Right ventricle myocardium superior (tissue), 1 donor: ENCODE data around the gene CZIB. TPM values are rescaled to one million over a fixed set of nuclear protein-coding genes. Genes with fewer than 3 reads are reported as not detected.

Source experiments
- ATAC-seq: fragments of 200-7000 bp; cut with Tn5 transposase; one replicate; pipeline ENCODE4 v1.9.1; 2020; ENCODE audit warnings: mild to moderate bottlenecking; ENCODE audit not compliant: poor library complexity
- DNase-seq: peaks from one replicate; pipeline ENCODE4 v3.0.0-alpha.2; 2020
- intact Hi-C: fragments of 100-400 bp; cut with DNase I; formaldehyde crosslinking; loops from one replicate; pipeline ENCODE4 v1.11.2; 2022
- long read RNA-seq: library from polyadenylated mRNA; unstranded; transcript quantifications from one replicate; pipeline ENCODE4 v2.0.0, GENCODE V29; 2021
- total RNA-seq: library from RNA; stranded (reverse); fragmentation: NEBNext Ultra II Directional; extraction: Animal tissue kit (Norgen Biotek cat#: 25700); gene quantifications from one replicate; pipeline ENCODE4 v1.2.1, GENCODE V29; 2021
- donor health status: DM: no; HTN: yes; CAD: no; lungs with severe emphysema.

The CZIB gene
- 58.3 TPM for total RNA-seq
- long read RNA-seq, transcript C1orf123-202 (7 exons, 1,009 nt): minor isoform, 8 of 53 reads
- long read RNA-seq, transcript C1orf123-201 (8 exons, 1,085 nt): major isoform, 25 of 53 reads
- long read RNA-seq, partial matches to known transcripts: 2 of 53 reads
- long read RNA-seq, other reads (novel, unspliced or antisense): 16 of 53 reads

DNA sequence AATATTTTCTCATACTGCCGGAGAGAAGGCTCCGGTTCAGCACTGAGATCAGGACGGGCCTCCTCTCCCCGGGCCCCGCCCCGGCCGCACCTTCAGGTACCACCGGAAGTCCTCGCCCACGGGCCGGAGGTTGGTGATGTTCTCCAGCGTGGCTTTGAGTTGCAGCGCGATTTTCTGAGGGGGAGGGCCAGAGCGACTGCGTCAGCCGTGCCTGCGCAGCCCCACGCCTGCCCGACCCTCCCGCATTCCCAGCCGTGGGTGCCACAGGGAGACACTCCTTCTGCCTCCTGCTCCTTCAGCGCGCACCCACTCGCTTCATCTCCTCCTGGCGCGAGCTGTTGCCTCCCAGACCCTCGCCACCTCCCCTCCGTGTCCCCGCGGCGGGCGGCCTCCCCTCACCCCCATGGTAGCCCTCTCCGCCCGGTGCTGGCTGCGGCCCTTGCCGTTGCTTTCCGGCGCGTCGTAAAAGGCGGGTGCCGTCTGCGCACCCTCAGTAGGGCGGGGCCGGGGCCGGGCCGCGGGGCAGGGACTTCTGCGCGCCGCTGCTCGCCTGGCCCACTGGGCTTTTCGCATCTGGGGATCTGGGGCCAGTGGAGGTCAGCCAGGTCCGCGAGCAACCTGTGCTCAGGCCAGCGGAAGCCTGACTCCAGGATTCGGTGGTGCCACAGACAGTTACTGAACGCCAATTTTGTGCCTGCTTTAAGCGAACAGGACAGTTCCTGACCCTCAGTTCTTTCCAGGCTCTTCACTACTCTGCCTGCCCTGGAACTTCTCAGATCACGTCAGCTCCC is at the start of gene CZIB:
Gene CZIB (minus strand): TSS at position 464 of the 791 bp plus-strand sequence. CDS start 59 bp downstream, at position 405.
- peak; percentile 98 for DNase-seq
- intact Hi-C loops: no loop called here

DNA sequence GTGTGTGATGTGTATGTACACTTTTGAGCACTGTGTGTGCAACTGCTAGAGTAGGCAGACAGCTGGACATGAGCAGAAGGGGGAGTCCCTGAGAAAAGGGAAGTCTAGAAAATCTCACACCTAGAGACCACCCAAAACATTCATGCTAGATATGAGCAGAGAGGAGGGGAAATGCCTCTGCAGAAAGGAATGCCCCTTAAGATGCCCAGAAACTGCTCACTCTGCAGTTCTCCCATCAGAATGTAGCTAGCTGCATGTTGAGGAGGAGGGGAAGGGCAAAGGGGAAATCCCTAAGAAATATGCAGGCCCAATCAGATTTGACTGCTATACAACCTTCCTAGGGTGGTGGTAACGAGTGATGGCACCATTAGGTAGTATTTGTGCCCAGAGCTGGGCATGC is 49.7 kb upstream of the CZIB start:
- DNase-seq: no peak
- no peak for ATAC-seq
- intact Hi-C loops: no loop called here

More for the DNA sequence above, at the start of gene CZIB:
- peak; percentile 99 for ATAC-seq

DNA sequence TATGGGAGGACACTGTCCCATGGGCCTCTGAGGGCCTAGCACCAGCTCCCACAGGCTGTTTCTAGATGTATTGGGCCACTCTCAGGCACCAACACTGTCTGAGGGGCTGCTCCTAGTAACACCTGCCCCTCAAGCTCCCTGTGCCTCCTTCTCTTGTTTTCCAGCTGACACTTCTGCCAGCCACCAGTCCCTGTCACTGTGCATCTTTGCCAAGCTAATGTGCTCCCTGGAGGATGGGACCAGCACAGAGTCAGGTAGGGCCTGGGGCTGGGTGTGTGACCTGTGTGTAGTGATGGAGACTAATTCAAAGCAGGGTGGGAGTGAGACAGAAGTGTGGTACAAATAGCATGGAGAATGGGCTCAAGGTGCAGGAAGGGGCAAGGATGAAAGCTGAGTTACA is 47.3 kb upstream of the CZIB start:
- ATAC-seq (no peak), DNase-seq (no peak)
- intact Hi-C loops: no loop called here

DNA sequence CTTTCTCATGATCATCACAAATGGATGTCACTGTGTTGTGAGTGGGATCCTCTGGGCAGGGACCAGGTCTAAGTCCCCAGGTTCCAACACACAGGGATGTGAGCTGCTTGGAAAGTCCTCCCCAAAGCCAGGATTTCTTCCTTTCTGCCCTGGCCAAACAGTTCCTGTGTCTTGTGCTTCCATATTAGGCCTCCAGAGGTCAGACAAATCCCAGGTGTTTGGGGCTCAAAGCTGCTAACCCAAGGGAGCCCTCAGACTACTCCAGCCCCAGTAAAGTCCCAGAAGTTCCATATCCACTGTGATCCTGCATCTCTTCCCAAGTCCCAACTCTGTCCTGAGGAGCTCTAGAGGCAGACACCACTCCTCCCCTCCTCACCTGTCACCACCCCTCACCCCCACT is 45.6 kb upstream of the CZIB start:
- intact Hi-C loops: no loop called here
- DNase-seq: no peak
- ATAC-seq: no peak

DNA sequence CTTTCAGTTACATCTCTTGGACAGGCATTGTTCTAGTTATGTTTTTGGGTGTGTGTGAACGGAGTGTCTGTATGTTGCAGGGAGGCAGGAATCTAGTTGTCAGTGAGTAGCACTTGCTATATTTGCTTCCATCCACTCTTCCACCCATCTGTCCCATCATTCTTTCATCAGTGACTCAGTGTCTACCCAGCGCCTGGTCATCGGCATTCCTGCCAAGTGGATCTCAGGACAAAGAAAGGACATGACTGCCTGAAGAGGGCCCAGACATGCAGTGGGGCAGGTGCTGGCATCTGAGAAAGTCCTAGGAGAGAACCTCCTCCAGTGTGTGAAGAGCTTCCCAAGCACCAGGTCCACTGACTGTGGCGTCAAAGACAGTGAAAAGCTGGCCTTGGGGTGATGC is 45.1 kb upstream of the CZIB start:
- intact Hi-C loops: no loop called here
- ATAC-seq: no peak
- DNase-seq: no peak

DNA sequence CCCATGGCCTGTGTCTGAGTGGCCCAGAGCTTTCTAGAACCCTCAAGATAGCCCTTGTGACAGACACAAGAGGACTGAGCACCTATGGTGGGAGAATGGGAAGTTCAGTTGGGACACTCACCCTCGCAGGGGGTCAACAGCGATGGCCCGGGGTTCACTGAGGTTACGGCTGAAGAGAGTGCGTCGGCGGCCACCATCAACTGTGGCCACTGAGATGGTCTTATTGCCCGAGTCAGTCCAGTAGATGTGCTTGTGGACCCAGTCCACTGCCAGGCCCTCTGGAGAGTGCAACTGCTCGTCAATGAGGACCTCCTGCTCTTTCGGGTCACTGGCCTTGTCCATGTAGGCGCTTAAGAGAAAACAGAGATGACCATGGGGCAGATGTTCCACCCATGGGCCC is 43.6 kb upstream of the CZIB start:
- ATAC-seq (no peak), DNase-seq (no peak)
- intact Hi-C loops: no loop called here

DNA sequence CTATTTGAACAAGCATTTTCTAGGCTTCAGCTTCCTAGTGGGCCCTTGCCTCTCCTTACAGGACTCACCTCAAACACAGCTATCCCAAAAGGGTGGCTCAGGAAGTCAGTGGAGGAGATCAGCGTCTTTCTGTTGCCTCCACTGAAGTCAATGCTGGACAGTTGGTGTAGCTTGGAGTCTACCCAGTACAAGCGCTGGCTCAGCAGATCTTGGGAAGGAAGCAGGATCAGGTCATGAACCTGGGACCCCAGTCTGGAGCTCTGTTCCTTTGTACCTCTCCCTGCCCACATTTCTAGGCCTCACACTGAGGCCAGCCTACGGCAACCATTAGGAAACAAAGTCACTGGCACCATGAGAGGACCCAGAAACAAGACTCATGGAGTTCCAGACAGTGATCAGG is 41.6 kb upstream of the CZIB start:
- ATAC-seq (no peak), DNase-seq (no peak)
- intact Hi-C loops: no loop called here

DNA sequence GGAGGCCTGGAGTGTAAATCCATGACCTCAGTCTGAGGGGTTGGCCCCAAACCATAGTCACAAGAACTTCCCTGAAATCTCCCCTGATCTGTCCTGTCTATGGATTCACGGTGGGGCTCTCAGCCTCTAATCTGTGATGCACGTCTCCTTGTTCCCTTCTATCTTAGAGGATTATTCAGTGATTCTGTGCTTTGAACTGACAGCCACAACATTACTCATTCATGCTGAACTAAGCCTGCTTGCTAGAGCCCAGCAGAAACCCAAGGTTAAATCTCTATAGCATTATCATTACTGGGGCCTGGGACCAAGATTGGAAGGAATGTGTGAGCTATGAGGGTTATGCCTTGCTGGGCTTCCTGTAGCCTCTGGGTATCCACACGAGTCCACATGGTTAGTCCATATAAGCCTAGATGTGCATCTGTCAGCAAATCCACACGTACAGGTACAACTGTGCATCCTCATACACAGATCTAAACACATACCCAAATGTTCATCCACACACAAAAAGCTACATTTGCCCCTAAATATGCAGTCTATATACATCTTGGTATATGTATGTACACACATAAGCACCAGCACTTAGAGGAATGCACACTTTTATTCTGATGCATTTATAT is 40.3 kb upstream of the CZIB start:
- DNase-seq (no peak), ATAC-seq (no peak)
- intact Hi-C loops: no loop called here

DNA sequence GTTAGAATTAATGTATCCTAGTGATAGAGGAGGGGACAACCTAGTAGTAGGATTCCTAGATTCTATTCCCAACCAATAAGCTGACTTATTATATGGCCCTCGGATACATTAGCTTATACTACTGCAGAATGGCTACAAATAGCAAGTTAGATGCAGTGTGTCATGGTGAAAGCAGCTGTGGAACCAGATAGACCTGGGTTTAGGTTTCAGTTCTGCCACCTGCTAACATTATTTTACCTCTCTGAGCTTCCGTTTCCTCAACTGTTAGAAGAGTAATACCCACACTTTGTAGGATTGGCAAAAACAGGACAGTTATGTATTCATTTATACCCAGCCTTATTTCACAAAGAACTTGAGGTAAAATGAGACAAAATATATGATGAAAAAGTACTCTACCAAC is 39.5 kb upstream of the CZIB start:
- intact Hi-C loops: no loop called here
- ATAC-seq (no peak), DNase-seq (no peak)

DNA sequence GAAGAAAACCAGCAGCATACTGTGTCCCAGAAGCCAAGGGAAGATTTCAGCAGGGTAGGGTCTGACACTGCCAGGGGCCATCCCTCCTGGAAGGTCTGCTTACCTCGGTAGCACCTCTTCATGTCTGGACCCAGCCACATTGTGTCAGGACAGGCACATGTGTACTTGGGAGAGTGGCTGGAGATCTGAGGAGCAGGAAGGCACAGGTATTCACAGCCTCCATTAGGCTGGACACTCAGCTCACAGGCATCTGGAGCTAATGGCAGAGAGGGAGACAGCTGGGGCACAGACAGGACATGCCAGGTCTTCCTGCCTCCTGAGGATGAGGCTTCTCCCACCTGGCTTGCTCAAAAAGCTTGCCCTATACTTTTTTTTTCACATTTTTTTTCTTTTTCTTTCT is 37.8 kb upstream of the CZIB start:
- ATAC-seq (no peak), DNase-seq (no peak)
- intact Hi-C loops: no loop called here

DNA sequence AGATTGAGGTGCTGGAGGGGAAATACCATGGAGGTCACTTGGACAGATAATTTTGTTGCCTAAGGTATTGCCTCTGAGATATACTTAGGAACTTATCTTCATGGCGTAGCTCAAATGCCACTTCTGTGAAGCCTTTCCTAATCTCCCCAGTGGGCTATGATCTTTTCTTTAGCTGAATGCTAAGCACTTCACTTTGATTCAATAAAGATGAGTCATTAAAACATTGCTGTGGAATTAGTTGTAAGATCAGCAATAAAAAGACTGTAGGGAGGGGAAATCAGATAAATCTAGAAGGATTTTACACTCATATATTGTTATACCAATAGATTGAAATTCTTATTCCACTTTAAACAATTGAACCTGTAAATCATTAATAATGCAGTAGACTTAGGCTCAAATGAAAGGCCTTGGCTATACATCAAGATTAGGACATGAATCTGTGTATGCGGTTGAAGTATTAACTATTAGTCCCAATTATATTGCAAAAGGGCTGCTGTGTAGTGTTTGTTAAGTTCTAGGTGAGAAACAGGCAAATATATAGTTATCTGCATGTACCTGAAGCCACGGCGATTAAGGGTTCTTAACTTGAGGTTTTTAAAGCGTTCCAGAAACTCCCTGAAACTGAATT is 37.1 kb upstream of the CZIB start:
- no peak for ATAC-seq
- DNase-seq: no peak
- intact Hi-C loops: no loop called here

DNA sequence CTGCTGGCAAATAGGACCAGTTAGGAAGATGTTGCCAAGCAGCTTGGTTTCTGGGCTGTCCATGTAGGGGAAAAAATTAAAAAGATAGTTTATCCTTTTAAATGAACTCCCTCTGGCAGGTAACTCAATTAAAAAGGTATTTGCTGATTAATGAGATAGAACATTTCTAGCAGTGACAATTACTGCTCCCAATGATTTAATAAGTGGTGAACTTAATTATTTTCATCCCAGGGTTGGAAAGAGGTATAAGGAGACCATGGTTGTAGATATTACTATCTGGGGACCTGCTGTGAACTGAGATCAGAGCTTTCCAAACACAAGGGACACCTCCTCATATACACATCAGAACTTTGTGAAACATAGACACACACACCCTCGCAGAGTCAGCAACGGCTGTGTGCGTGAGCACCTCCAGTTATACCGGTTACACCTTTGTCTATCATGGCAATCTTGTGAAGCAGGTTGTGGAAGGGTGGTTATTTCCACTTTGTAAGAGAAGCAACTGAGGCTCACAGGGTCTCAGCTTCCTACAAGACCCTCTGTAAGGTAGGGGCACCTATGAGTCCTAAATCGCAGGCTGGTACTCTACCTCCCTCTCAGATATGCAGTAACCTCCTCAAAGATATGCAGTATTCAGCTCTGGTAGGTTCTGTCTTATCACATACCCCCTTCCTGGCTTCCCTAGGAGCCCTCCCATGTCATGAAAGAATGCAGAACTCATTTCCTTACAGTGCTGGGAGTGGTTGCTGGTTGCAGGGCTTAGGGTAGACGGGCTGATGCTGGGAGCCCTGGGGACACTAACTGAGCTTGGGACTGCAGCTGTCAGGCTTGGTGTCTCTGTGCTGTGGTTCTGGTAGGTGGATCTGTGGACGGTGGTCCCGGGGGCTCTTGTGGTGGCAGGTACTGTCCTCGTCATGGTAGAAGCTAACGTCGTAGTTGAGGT is 36.3 kb upstream of the CZIB start:
- no peak for DNase-seq
- intact Hi-C loops: no loop called here
- no peak for ATAC-seq

DNA sequence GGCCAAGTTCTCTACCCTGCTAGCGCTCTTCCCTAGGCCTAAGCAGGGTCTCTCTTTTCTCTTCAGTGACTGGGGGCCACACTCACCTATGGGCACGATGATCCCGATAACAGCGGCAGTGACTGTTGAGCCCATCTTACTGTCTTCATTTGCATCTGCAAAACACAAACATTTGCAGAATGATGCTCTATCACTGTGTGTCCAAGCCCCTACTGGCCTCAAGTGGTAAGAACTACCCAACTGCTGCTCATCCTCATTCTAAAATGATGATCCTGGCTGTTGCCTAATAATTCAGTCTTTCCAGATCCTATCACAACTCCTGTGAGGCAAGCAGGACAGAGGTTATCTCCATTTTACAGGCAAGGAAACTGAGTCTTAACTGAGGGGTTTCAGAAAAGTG is 34.6 kb upstream of the CZIB start:
- intact Hi-C loops: no loop called here
- no peak for ATAC-seq
- no peak for DNase-seq

DNA sequence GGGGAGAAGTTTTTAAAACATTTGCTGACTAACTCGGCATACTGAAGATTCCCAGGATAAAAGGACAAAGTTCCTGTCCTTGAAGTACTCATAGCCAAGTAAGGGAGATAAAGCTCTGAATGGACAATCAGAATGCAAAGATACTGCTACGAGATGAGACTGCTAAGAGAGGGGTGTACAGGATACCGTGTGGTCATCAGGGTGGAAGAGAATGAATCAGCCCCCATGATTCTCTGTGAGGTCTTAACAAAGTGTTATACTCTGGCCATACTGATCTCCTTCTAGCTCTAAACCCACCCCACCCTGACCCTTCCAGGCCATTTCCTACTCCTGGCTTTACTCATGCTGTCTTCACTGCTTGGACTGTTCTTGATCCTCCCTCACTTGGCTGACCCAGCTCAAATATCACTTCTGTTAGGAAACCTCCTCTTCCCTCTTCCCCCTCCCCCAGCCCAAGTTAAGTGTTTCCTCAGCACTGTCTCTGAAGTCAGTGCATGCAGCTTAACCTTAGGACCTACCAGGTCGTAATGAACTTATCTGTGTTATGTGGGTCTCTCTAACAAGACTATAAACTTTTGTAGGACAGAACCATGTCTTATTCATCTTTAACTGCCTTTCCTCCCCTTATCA is 33.7 kb upstream of the CZIB start:
- DNase-seq: no peak
- no peak for ATAC-seq
- intact Hi-C loops: no loop called here

DNA sequence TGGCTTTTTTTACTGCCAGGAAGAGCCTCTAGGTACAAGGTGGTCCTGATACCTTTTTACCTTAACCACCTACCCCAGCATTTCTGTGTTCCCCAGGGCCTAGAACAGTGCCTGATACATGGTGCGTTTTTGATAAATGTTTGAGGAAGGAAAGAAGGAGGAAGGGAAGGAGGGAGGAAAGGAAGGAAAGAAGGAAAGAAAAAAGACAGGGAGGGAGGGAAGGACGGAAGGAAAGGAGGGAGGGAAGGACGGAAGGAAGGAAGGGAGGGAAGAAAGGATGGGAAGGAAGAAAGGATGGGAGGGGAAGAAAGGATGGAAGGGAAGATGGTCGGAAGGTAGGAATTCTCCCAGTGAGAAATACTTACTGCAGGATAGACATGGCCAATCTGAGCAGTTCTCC is 29.9 kb upstream of the CZIB start:
- intact Hi-C loops: no loop called here
- no peak for ATAC-seq

DNA sequence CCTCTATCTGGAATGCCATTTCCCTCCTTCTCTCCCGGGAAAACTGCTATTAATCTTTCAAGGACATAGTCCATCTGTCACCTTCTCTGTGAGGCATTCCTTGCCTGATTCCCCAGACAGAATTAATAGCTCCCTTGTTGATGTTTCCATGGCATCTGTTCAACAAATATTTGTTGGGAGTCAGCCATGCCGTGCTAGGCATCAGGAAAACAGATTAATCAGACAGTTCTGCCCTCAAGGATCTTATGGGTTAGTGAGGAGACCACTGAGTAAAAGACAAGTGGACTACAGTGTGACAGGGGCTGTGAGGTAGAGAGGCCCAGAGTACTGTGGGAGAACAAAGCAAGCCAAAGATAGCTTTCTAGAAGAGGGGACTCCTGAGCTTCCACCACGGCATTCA is 29.3 kb upstream of the CZIB start:
- DNase-seq: no peak
- intact Hi-C loops: no loop called here
- ATAC-seq: peak; percentile 59

More for the DNA sequence above, 29.9 kb upstream of the CZIB start:
- no peak for DNase-seq

DNA sequence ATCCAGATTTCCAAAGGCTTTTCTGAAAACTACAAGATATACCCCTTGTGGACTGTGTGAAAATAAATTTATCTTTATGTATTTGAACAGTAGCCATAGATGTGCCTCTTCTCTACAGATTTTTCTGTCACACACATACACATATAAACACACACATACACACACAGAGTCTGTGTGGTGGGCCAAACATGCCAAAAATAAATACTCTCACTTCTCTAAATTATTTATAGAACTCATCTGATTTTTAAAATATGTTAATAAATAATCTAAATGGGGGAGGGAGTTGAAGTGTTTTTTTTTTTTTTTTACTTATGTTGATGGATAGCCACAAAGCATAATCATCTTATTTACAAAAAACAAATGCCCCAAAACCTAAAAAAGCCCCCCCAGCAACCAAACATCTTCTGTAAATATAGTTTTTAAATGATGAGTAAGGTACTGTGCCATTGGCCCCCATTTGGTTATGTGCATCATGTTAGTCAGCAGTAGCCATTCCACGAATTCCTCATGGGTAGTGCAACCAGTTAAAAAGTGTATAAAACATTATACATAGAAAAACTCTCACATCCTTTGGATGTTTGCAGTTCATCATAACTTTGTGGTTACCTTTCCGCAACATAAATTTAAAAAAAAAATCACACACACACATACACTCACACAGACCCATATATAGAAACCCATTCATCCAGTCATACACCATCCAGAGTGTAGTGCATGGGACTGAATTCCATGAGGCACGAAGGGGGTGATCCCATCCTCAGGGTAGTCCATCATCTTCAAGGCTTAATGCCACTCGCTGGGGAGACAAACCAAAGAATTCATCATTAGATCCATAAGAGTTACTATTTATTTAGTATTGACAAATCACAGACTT is 26.1 kb upstream of the CZIB start:
- ATAC-seq (no peak), DNase-seq (no peak)
- intact Hi-C loops: no loop called here
